HEK293 (cell line): ENCODE results near the gene C5orf34.

ENCODE experiments used
- CTCF ChIA-PET: fragments of 350-600 bp; formaldehyde crosslinking; extraction: SDS; loops from one replicate; lab custom pipeline; 2021; ENCODE audit warnings: antibody characterized with exemption; lab: Yijun Ruan, JAX
- POLR2A ChIA-PET: fragments of 300-600 bp; formaldehyde crosslinking; extraction: SDS; loops from one replicate; lab custom pipeline; 2020; ENCODE audit warnings: antibody characterized with exemption, inconsistent platforms; lab: Yijun Ruan, JAX
- H3K27ac ChIP-seq: fragments of 200-500 bp; sonication (Bioruptor generic); 2 replicates; pipeline ENCODE4 v1.5.1; 2014; ENCODE audit warnings: low read depth, low read length, control low read depth, inconsistent platforms; ENCODE audit errors: extremely low read depth
- H3K36me3 ChIP-seq, 2 experiments: fragments of 200-500 bp in 1 of 2; sonication (Bioruptor generic) in 1 of 2; 1 replicate in 1 of 2; 2 replicates in 1 of 2; pipeline ENCODE4 v1.5.1; 2014 to 2017; ENCODE audit warnings: inconsistent platforms in 2 of 2, low read length in 2 of 2; ENCODE audit not compliant: control insufficient read depth in 2 of 2, insufficient read depth in 1 of 2
- H3K4me1 ChIP-seq: fragments of 200-500 bp; sonication (Bioruptor generic); 2 replicates; pipeline ENCODE4 v1.5.1; 2014; ENCODE audit warnings: mild to moderate bottlenecking, low read length, inconsistent platforms; ENCODE audit not compliant: control insufficient read depth, insufficient read depth
- H3K4me3 ChIP-seq: 2 replicates; pipeline ENCODE4 v1.5.1; 2011; ENCODE audit warnings: low read depth, mild to moderate bottlenecking, control low read depth, low read length, moderate library complexity
- H3K9me3 ChIP-seq: fragments of 200-500 bp; sonication (Bioruptor generic); 2 replicates; pipeline ENCODE4 v1.5.1; 2014; ENCODE audit warnings: low read depth, low read length, inconsistent platforms; ENCODE audit not compliant: control insufficient read depth, insufficient read depth
- EGR2 ChIP-seq: fragments of 450-650 bp; formaldehyde crosslinking; IDR thresholded peaks from 2 replicates; pipeline ENCODE4 v1.5.1; 2016; ENCODE audit warnings: low read depth, missing biosample characterization, missing genetic modification characterization
- MYNN ChIP-seq: fragments of 450-650 bp; formaldehyde crosslinking; IDR thresholded peaks from 2 replicates; pipeline ENCODE4 v1.5.1; 2016; ENCODE audit warnings: missing biosample characterization, missing genetic modification characterization, borderline replicate concordance
- PRDM6 ChIP-seq: fragments of 450-650 bp; formaldehyde crosslinking; IDR thresholded peaks from 2 replicates; pipeline ENCODE4 v1.5.1; 2017; ENCODE audit warnings: missing biosample characterization, missing genetic modification characterization
- SCRT1 ChIP-seq: fragments of 450-650 bp; formaldehyde crosslinking; IDR thresholded peaks from 2 replicates; pipeline ENCODE4 v1.5.1; 2016; ENCODE audit warnings: missing biosample characterization, missing genetic modification characterization, borderline replicate concordance
- SCRT2 ChIP-seq: fragments of 450-650 bp; formaldehyde crosslinking; IDR thresholded peaks from 2 replicates; pipeline ENCODE4 v1.5.1; 2016; ENCODE audit warnings: missing biosample characterization, missing genetic modification characterization
- SP7 ChIP-seq: fragments of 450-650 bp; formaldehyde crosslinking; IDR thresholded peaks from 2 replicates; pipeline ENCODE4 v1.5.1; 2016; ENCODE audit warnings: missing biosample characterization, missing genetic modification characterization
- ZNF157 ChIP-seq: fragments of 450-650 bp; formaldehyde crosslinking; IDR thresholded peaks from 2 replicates; pipeline ENCODE4 v1.5.1; 2016; ENCODE audit warnings: missing biosample characterization, missing genetic modification characterization
- ZNF223 ChIP-seq: fragments of 450-650 bp; formaldehyde crosslinking; IDR thresholded peaks from 2 replicates; pipeline ENCODE4 v1.5.1; 2016; ENCODE audit warnings: missing biosample characterization, missing genetic modification characterization
- ZNF350 ChIP-seq: fragments of 450-650 bp; formaldehyde crosslinking; IDR thresholded peaks from 2 replicates; pipeline ENCODE4 v1.5.0; 2017; ENCODE audit warnings: missing biosample characterization, mild to moderate bottlenecking, missing genetic modification characterization
- ZNF433 ChIP-seq: fragments of 450-650 bp; formaldehyde crosslinking; IDR thresholded peaks from 2 replicates; pipeline ENCODE4 v1.5.1; 2016; ENCODE audit warnings: missing biosample characterization, missing genetic modification characterization, low read depth
- ZNF529 ChIP-seq: fragments of 450-650 bp; formaldehyde crosslinking; IDR thresholded peaks from 2 replicates; pipeline ENCODE4 v1.5.1; 2017; ENCODE audit warnings: missing genetic modification characterization, missing biosample characterization; ENCODE audit not compliant: insufficient replicate concordance
- ZNF549 ChIP-seq: fragments of 450-650 bp; IDR thresholded peaks from 2 replicates; pipeline ENCODE4 v1.5.1; 2018; ENCODE audit warnings: missing biosample characterization, missing genetic modification characterization, mild to moderate bottlenecking, inconsistent platforms, moderate library complexity
- ZNF76 ChIP-seq: fragments of 450-650 bp; formaldehyde crosslinking; IDR thresholded peaks from 2 replicates; pipeline ENCODE4; 2016; ENCODE audit warnings: low read depth, missing biosample characterization, missing genetic modification characterization, borderline replicate concordance
- TF ChIP-seq, protein P1 (sequence below): sonication (generic); formaldehyde crosslinking; IDR thresholded peaks from 2 replicates; pipeline ENCODE4 v1.8.1; 2022; ENCODE audit warnings: mild to moderate bottlenecking, moderate library complexity, missing genetic modification reagents
- TF ChIP-seq, protein P2 (sequence below): fragments of 450-650 bp; formaldehyde crosslinking; IDR thresholded peaks from 2 replicates; pipeline ENCODE4 v1.5.1; 2017; ENCODE audit warnings: missing biosample characterization, missing genetic modification characterization
- TF ChIP-seq, protein P3 (sequence below): fragments of 450-650 bp; formaldehyde crosslinking; IDR thresholded peaks from 2 replicates; pipeline ENCODE4 v1.5.0; 2017; ENCODE audit warnings: missing biosample characterization, missing genetic modification characterization, borderline replicate concordance

Gene C5orf34

GRCh38 chr5:43548358-43548757, 33.4 kb upstream of the C5orf34 start:
- no peak overlapping the region for H3K27ac ChIP-seq
- H3K4me3 ChIP-seq = no peak overlapping the region
- TF ChIP-seq, protein P1, sequence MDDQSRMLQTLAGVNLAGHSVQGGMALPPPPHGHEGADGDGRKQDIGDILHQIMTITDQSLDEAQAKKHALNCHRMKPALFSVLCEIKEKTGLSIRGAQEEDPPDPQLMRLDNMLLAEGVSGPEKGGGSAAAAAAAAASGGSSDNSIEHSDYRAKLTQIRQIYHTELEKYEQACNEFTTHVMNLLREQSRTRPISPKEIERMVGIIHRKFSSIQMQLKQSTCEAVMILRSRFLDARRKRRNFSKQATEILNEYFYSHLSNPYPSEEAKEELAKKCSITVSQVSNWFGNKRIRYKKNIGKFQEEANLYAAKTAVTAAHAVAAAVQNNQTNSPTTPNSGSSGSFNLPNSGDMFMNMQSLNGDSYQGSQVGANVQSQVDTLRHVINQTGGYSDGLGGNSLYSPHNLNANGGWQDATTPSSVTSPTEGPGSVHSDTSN (CRISPR knock-in tag) = no peak
- TF ChIP-seq ZNF157 (no peak), ZNF350 (tag by site-specific recombination) (no peak), ZNF529 (tag by site-specific recombination) (no peak), EGR2 (tag by site-specific recombination) (no peak), ZNF549 (no peak), ZNF76 (tag by site-specific recombination) (no peak), ZNF433 (tag by site-specific recombination) (no peak)
- CTCF ChIA-PET = interaction anchor here (0.5 to 1.2 kb wide), 4 partner anchors 8 to 471 kb away, joined by 3 to 9 read pairs (median 6); partner anchors contain the start of gene TMEM267
- POLR2A ChIA-PET = interaction anchor here (1.1 kb wide), 1 partner anchor 64 kb away, joined by 5 read pairs; the partner anchor contains the start of gene TMEM267
- H3K4me1 ChIP-seq = no peaks in the 10 kb centered on the region
- no peaks in the 10 kb centered on the region for H3K9me3 ChIP-seq
- peaks cover 77 to 94% of the 10 kb centered on the region in 2 experiments for H3K36me3 ChIP-seq

GRCh38 chr5:43547532-43547931, 32.6 kb upstream of the C5orf34 start:
- CTCF ChIA-PET = interaction anchor here (0.7 to 1.2 kb wide), 2 partner anchors 63 to 893 kb away, joined by 4 to 8 read pairs; partner anchors contain the start of gene TMEM267
- H3K36me3 ChIP-seq = peaks cover 77 to 94% of the 10 kb centered on the region in 2 experiments
- H3K4me1 ChIP-seq = no peaks in the 10 kb centered on the region
- no peak overlapping the region for H3K4me3 ChIP-seq
- POLR2A ChIA-PET = interaction anchor here (1.1 kb wide), 1 partner anchor 64 kb away, joined by 5 read pairs; the partner anchor contains the start of gene TMEM267
- H3K9me3 ChIP-seq = no peaks in the 10 kb centered on the region
- no peak for TF ChIP-seq ZNF223 (tag by site-specific recombination)
- TF ChIP-seq SCRT2 (tag by site-specific recombination) = peak; percentile 72
- peak; percentile 86; the same call in 1 of the 2 replicates for TF ChIP-seq SCRT1 (tag by site-specific recombination)
- no peak for TF ChIP-seq ZNF433 (tag by site-specific recombination)
- TF ChIP-seq MYNN (tag by site-specific recombination) = no peak
- H3K27ac ChIP-seq = no peak overlapping the region

DNA sequence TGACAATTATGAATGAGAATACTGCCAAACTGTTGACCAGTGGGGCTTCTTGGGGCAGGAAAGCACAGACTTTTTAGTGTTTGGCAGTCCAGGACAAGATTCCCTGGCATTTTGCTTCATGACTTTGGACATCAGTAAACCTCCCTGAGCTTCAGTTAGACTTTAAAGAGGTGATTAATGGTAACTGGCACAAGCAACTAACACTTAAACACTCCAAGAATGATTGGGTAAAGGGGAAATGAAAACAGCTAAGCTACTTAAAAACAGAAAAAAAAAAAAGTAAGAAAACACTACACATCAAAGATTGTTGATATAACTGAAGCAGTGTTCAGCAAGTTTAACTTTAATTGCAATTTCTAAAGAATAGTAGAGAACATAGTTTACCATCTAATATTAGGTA, 28.5 kb upstream of the C5orf34 start:
- POLR2A ChIA-PET = interaction anchor here (0.7 to 1.5 kb wide), 2 partner anchors 9 to 59 kb away, joined by 3 to 6 read pairs; partner anchors contain the start of gene TMEM267
- Histone ChIP-seq H3K27ac (no peak overlapping the region), H3K9me3 (no peaks in the 10 kb centered on the region), H3K36me3 (peaks cover 89 to 91% of the 10 kb centered on the region in 2 experiments), H3K4me3 (no peak overlapping the region), H3K4me1 (no peaks in the 10 kb centered on the region)
- CTCF ChIA-PET = interaction anchor here (0.6 kb wide), 1 partner anchor 10 kb away, joined by 3 read pairs; no protein-coding TSS in a partner anchor
- TF ChIP-seq PRDM6 (tag by site-specific recombination) (peak; percentile 66; the same call in 1 of the 2 replicates), SP7 (peak; percentile 49; the same call in 1 of the 2 replicates)
- TF ChIP-seq, protein P2, sequence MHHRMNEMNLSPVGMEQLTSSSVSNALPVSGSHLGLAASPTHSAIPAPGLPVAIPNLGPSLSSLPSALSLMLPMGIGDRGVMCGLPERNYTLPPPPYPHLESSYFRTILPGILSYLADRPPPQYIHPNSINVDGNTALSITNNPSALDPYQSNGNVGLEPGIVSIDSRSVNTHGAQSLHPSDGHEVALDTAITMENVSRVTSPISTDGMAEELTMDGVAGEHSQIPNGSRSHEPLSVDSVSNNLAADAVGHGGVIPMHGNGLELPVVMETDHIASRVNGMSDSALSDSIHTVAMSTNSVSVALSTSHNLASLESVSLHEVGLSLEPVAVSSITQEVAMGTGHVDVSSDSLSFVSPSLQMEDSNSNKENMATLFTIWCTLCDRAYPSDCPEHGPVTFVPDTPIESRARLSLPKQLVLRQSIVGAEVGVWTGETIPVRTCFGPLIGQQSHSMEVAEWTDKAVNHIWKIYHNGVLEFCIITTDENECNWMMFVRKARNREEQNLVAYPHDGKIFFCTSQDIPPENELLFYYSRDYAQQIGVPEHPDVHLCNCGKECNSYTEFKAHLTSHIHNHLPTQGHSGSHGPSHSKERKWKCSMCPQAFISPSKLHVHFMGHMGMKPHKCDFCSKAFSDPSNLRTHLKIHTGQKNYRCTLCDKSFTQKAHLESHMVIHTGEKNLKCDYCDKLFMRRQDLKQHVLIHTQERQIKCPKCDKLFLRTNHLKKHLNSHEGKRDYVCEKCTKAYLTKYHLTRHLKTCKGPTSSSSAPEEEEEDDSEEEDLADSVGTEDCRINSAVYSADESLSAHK (tag by site-specific recombination) = no peak
- TF ChIP-seq, protein P3, sequence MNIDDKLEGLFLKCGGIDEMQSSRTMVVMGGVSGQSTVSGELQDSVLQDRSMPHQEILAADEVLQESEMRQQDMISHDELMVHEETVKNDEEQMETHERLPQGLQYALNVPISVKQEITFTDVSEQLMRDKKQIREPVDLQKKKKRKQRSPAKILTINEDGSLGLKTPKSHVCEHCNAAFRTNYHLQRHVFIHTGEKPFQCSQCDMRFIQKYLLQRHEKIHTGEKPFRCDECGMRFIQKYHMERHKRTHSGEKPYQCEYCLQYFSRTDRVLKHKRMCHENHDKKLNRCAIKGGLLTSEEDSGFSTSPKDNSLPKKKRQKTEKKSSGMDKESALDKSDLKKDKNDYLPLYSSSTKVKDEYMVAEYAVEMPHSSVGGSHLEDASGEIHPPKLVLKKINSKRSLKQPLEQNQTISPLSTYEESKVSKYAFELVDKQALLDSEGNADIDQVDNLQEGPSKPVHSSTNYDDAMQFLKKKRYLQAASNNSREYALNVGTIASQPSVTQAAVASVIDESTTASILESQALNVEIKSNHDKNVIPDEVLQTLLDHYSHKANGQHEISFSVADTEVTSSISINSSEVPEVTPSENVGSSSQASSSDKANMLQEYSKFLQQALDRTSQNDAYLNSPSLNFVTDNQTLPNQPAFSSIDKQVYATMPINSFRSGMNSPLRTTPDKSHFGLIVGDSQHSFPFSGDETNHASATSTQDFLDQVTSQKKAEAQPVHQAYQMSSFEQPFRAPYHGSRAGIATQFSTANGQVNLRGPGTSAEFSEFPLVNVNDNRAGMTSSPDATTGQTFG (tag by site-specific recombination) = no peak
